ENCODE results near the gene SLCO2A1.
A peak's percentile ranks its signal among the peaks of the same experiment; 100 is the strongest.

The SLCO2A1 gene

DNA sequence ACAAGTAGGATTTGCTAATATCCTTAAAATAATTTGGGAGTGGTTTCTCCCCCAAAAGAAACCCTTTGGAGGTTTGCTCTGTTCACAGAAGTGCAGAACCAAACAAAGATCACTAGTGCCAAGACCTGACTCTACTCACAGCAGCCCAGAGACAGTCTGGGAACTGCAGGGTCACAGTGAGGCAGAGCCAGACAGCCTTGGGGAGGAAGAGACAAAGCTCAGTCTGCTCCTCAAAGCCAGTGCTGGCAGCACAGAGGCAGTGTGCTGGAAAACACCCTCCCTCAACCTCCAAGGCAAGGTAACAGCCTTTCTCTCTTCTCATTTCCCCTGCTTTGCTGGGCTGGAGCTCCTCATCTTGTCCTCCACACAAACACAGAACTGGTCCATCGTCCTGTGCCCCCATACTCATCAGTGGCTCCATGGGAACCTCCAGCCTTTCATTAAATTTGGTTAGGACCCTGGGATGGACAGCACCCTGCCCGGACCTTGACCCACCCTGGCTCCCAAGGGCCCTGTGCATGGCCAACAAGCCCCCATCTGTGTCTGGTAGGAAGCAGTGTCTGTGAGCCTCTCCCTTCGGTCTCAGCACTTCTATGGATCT, 146.6 kb downstream of the SLCO2A1 start:
- no peak for TF ChIP-seq Cebpa-rat (IDR thresholded peaks at IDR 0.05)
- no peak overlapping the region for H3K27ac ChIP-seq
- peaks cover 0 to 23% (median 9%) of the 10 kb centered on the region in 10 experiments; a peak in 15 of 20 replicates for H3K4me1 ChIP-seq
- H3K4me2 ChIP-seq: no peak overlapping the region
- H3K9ac ChIP-seq: no peak overlapping the region
- no peaks in the 10 kb centered on the region; a peak in 1 of 22 replicates for H4K20me1 ChIP-seq
- H3K36me3 ChIP-seq: no peaks in the 10 kb centered on the region
- H3K9me3 ChIP-seq (replicated peaks in 1 of 11): peaks cover 7 to 21% (median 13%) of the 10 kb centered on the region in 11 experiments; a peak in 18 of 22 replicates
- no peak overlapping the region for H3K4me3 ChIP-seq
- H3K27me3 ChIP-seq: no peaks in the 10 kb centered on the region

GRCh38 chr3:133881939-133882825, 147.5 kb downstream of the SLCO2A1 start:
- H3K4me2 ChIP-seq: peak overlapping the region in 7 of 11 experiments; percentile 1 to 45 (median 7); a peak in 10 of 22 replicates

DNA sequence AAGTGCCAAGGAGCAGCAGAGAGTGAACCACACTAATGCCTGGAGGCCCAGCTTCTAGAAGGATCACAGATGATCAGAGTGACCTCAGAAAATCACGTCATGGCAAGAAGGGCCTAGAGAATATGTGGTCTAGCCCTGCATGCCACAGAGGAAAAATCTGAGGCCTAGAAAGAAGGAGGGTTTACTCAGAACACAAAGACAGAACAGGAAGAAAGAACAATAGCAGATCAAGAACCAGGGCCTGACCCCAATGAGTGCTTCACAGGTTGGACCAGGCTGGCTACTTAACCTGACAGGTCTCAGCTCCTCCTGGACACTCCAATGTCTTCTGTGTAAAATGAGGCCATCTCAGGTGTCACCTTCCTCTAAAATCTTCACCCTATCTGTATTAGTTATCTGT, 148.2 kb downstream of the SLCO2A1 start:
- H3K36me3 ChIP-seq: no peaks in the 10 kb centered on the region
- peaks cover 0 to 15% (median 7%) of the 10 kb centered on the region in 10 experiments; a peak in 13 of 20 replicates for H3K4me1 ChIP-seq
- no peak overlapping the region for H3K4me3 ChIP-seq
- no peaks in the 10 kb centered on the region; a peak in 1 of 22 replicates for H4K20me1 ChIP-seq
- H3K9ac ChIP-seq: no peak overlapping the region
- no peak overlapping the region for H3K27ac ChIP-seq
- H3K9me3 ChIP-seq (replicated peaks in 1 of 11): peaks cover 7 to 22% (median 13%) of the 10 kb centered on the region in 11 experiments; a peak in 18 of 22 replicates
- no peak for TF ChIP-seq Cebpa-rat (IDR thresholded peaks at IDR 0.05)
- no peaks in the 10 kb centered on the region for H3K27me3 ChIP-seq
- peak overlapping the region in 2 of 11 experiments; percentile 41 to 45; a peak in 3 of 22 replicates for H3K4me2 ChIP-seq

More at GRCh38 chr3:133881939-133882825, 147.5 kb downstream of the SLCO2A1 start:
- Histone ChIP-seq H3K27me3 (no peaks in the 10 kb centered on the region), H4K20me1 (no peaks in the 10 kb centered on the region; a peak in 1 of 22 replicates), H3K27ac (no peak overlapping the region), H3K9ac (no peak overlapping the region), H3K4me1 (peaks cover 0 to 15% (median 7%) of the 10 kb centered on the region in 10 experiments; a peak in 13 of 20 replicates), H3K4me3 (no peak overlapping the region), H3K36me3 (no peaks in the 10 kb centered on the region), H3K9me3 (replicated peaks in 1 of 11) (peaks cover 7 to 22% (median 13%) of the 10 kb centered on the region in 11 experiments; a peak in 18 of 22 replicates)
- TF ChIP-seq Cebpa-rat (IDR thresholded peaks at IDR 0.05): no peak

DNA sequence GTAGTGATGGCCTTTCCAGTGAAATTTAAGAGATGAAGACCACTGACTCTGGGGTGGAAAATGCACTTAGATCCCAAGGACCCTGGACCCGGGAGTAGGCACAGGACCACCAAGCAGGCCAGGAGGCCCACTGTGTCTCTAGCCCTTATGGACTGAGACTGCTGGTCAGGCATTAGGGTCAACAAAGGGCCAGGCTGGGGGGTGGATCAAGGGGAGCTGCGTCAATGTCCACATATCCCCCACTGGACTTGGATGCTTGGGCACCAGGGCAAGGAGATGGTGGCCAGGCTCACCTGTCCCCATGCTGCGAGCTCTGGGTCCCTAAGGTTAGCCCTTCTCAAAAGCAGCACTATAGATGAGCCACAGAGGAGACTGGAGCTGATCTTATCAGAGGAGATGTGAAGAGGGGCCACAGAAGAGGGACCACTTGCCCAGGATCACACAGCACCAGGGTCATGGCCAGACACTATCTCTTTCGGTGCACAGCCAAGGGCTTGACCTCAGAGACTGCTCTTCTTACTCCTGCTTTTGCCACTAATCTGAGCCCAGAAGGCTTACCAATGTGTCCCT, 148.8 kb downstream of the SLCO2A1 start:
- Histone ChIP-seq H3K9me3 (replicated peaks in 1 of 11) (peaks cover 7 to 22% (median 13%) of the 10 kb centered on the region in 11 experiments; a peak in 18 of 22 replicates), H3K27me3 (no peaks in the 10 kb centered on the region), H3K36me3 (no peaks in the 10 kb centered on the region), H4K20me1 (no peaks in the 10 kb centered on the region; a peak in 1 of 22 replicates), H3K4me2 (peak overlapping the region in 1 of 11 experiments; percentile 41; a peak in 2 of 22 replicates), H3K4me3 (no peak overlapping the region), H3K4me1 (peaks cover 0 to 15% (median 7%) of the 10 kb centered on the region in 10 experiments; a peak in 13 of 20 replicates), H3K27ac (no peak overlapping the region), H3K9ac (no peak overlapping the region)
- TF ChIP-seq Cebpa-rat (IDR thresholded peaks at IDR 0.05): no peak

GRCh38 chr3:133880287-133880686, 149.4 kb downstream of the SLCO2A1 start:
- Histone ChIP-seq H3K9me3 (replicated peaks in 1 of 11) (peaks cover 7 to 22% (median 13%) of the 10 kb centered on the region in 11 experiments; a peak in 18 of 22 replicates), H4K20me1 (no peaks in the 10 kb centered on the region; a peak in 1 of 22 replicates), H3K9ac (no peak overlapping the region), H3K36me3 (no peaks in the 10 kb centered on the region), H3K4me3 (no peak overlapping the region), H3K27ac (no peak overlapping the region), H3K4me1 (peaks cover 0 to 15% (median 7%) of the 10 kb centered on the region in 10 experiments; a peak in 13 of 20 replicates), H3K4me2 (peak overlapping the region in 1 of 11 experiments; percentile 26; a peak in 1 of 22 replicates), H3K27me3 (no peaks in the 10 kb centered on the region)
- no peak for TF ChIP-seq Cebpa-rat (IDR thresholded peaks at IDR 0.05)

- no peak overlapping the region for H3K4me3 ChIP-seq
- TF ChIP-seq Cebpa-rat (IDR thresholded peaks at IDR 0.05): no peak
Measured at GRCh38 chr3:133878518-133878917, 151.2 kb downstream of the SLCO2A1 start.

More at GRCh38 chr3:133878518-133878917, 151.2 kb downstream of the SLCO2A1 start:
- peaks cover 0 to 15% (median 7%) of the 10 kb centered on the region in 10 experiments; a peak in 13 of 20 replicates for H3K4me1 ChIP-seq
- H3K9ac ChIP-seq: no peak overlapping the region
- no peak overlapping the region for H3K4me2 ChIP-seq
- no peak overlapping the region for H3K27ac ChIP-seq
- peaks cover 7 to 22% (median 13%) of the 10 kb centered on the region in 11 experiments; a peak in 18 of 22 replicates for H3K9me3 ChIP-seq (replicated peaks in 1 of 11)
- no peaks in the 10 kb centered on the region for H4K20me1 ChIP-seq
- H3K27me3 ChIP-seq: no peaks in the 10 kb centered on the region
- H3K36me3 ChIP-seq: no peaks in the 10 kb centered on the region
